Stimulated activated CD4-positive, alpha-beta T cell treated with anti-CD3 and anti-CD28 coated beads, TNF-alpha, amount 100 ng/mL, for 4 hours (primary cell): ENCODE results near the gene DNAJB9.

Source experiments
- DNase-seq, 3 experiments: peaks; one replicate each; pipeline ENCODE4 v3.0.0-alpha.2; 2020; ENCODE audit warnings: low read depth in 3 of 3

DNAJB9 gene

GRCh38 chr7:108605559-108606201, 36.0 kb downstream of the DNAJB9 start:
- DNase-seq = no peak

- DNase-seq = no peak
These were observed 40.0 kb downstream of the DNAJB9 start for GRCh38 chr7:108609643-108610042.

GRCh38 chr7:108611268-108611667, 41.6 kb downstream of the DNAJB9 start:
- DNase-seq = no peak

GRCh38 chr7:108613147-108613948, 43.7 kb downstream of the DNAJB9 start:
- DNase-seq = no peak

- no peak for DNase-seq
These were observed 44.3 kb downstream of the DNAJB9 start for GRCh38 chr7:108613949-108614381.

- no peak for DNase-seq
These were observed 45.2 kb downstream of the DNAJB9 start for GRCh38 chr7:108614896-108615295.

GRCh38 chr7:108618056-108618455, 48.4 kb downstream of the DNAJB9 start:
- DNase-seq = no peak

GRCh38 chr7:108623220-108623619, 53.5 kb downstream of the DNAJB9 start:
- DNase-seq = no peak
